Ramos (cell line): ENCODE data around the gene SSNA1.

Experiments
- in situ Hi-C: fragments of 300-500 bp; cut with MboI; formaldehyde crosslinking; loops from one replicate; pipeline ENCODE4 v1.14.3; 2022; ENCODE audit warnings: low sequenced_read_pairs; ENCODE audit not compliant: unreplicated experiment

SSNA1 gene

DNA sequence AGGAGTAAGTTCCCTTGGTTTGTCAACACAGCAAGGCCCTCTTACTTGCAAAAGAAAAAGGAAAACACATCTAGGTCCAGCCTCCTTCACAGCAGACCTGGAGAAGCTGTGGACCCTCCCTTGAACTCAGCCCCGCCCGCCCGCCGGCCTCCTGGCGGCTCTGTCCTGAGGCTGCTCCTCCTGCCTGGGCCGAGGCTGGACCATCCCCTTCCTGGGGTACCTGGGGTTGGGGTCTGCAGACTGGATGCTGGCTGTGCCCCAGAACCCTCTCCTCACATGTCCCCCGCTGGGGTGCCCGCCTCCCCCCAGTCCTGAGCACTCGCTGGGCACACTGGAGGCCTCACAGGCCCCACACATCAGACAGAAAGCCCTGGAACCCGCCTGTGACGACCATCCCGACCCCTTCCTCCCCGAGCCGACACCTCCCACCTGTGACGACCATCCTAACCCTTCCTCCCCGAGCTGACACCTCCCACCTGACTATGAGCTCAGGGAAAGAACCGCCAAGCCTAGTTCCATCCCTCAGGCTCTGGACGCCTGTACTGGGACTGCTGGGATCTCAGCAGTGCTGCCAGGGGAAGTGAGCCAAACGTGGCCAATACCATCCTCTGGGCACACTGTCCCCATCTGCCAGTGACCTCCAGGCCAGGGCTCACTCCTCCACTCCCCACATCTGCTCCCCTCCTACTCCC lies 9.4 kb upstream of the SSNA1 start:
- in situ Hi-C loops, result no loop called here

GRCh38 chr9:137179761-137180160 lies 8.7 kb upstream of the SSNA1 start:
- in situ Hi-C loops, result no loop called here

DNA sequence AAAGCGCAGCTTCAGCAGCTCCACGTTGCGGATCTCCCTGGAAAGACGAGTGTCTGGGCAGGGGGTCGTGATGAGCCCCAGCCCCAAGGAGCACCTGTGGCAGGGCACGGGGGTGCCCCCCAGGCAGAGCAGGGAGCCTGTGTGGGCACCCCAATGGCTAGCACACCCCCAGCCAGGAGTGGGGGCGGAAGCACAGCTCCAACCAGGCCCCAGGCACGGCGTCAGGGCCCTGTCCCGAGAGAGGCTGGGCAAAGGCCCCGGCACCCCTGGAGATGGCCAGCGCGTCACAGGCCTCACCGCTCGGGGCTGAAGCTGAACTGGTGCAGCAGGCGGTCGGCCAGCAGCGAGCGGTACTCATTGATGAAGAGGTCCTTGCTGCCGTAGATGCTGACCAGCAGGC lies 8.0 kb upstream of the SSNA1 start:
- in situ Hi-C loops, result no loop called here

DNA sequence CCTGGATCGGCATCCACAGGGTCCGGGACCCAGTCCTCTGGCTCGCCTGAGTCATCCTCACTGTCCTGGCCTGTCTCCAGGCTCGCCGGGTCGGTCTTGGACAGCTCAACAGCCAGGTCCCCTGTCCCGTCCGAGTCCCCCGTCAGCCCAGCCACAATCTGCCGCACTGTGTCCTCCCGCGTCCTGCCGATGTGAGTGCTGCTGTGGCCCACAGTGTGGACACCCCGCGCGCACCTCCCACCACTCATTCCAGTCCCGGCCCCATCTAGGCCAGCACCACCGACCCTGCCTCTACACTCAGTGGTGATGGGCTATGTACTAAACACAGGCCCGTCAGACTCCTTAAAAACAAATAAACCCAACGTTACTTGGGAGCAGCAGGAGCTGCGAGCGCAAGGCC lies 6.8 kb upstream of the SSNA1 start:
- in situ Hi-C loops, result no loop called here

- in situ Hi-C loops, result no loop called here
These were observed 5.6 kb upstream of the SSNA1 start for GRCh38 chr9:137182836-137183235.

GRCh38 chr9:137183980-137184595 lies 4.4 kb upstream of the SSNA1 start:
- in situ Hi-C loops, result no loop called here

DNA sequence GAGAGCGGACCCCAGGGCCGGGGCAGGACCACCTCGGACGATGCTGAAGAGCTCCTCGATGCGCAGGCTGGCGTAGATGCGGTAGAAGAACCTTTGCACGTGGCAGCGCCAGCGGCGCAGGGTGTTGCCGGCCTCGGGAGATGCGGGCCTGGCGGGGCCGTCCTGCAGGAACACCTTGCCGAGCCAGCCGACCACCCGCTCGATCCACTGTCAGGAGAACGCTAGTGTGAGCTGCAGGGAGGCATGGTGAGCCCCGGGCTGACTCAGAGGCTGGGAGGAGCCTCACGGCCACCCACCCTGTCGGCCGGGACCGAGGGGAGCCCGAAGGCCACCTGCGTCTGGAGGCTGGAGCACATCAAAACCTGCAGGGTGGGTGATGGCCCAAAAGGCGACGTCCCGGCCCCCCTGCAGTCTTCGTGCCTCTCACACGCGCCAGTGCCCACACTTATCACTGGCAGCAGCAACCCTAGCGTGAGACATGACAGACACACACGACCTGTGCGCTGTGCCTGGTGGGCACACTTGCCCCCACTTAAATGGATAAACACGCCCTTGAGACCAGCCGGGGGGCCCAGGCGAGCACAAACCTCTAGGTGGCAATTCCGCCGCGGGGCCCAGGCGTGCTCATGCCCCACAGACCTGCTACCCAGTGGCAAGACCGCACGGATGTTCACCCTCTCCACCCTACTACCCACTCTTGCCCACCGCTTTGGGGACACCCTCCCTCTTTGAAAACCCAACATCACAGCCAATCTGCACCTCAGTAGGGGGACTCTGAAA lies 3.4 kb upstream of the SSNA1 start:
- in situ Hi-C loops, result no loop called here

GRCh38 chr9:137185921-137186320 lies 2.6 kb upstream of the SSNA1 start:
- in situ Hi-C loops, result no loop called here

- in situ Hi-C loops, result no loop called here
These were observed 2.1 kb upstream of the SSNA1 start for GRCh38 chr9:137186385-137186784.

DNA sequence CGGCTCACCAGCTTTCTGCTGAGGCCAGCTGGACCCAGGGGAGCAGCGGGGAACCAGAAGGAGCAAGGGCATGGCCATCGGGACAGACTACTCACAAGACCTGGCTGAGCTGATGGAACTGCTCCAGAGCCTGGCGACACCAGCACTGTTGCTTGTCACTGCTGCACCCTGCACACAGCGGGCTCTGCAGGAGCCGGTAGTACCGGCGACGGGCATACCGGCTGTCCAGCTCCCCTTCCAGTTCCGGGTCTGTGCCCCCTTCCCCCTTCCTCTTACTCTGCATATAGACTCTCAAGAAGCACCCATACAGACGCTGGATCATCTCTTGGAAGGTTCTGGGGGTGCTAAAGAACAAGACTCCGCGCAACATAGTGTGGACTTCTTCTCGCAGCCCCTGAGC lies 1.1 kb upstream of the SSNA1 start:
- in situ Hi-C loops, result no loop called here

DNA sequence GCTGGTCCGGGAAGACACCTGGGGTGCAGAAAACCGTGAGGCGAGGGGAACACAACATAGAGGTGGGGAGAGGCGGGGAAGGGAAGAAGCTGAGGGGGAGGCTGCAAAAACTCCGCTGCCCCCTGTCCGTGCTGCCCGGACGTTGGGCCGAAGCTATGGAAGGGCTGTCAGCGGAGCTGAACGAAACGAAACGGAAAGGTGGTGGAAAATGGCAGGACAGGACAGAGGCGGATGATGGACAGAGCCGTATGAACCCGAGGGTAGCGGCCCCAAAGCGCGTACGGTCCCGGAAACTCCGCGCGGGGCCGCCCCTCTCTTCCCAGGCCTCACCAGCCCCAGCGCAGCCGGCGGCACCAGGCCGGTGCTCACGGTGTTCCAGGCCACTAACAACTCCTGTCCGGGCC lies 388 bp upstream of the SSNA1 start:
- in situ Hi-C loops, result no loop called here

DNA sequence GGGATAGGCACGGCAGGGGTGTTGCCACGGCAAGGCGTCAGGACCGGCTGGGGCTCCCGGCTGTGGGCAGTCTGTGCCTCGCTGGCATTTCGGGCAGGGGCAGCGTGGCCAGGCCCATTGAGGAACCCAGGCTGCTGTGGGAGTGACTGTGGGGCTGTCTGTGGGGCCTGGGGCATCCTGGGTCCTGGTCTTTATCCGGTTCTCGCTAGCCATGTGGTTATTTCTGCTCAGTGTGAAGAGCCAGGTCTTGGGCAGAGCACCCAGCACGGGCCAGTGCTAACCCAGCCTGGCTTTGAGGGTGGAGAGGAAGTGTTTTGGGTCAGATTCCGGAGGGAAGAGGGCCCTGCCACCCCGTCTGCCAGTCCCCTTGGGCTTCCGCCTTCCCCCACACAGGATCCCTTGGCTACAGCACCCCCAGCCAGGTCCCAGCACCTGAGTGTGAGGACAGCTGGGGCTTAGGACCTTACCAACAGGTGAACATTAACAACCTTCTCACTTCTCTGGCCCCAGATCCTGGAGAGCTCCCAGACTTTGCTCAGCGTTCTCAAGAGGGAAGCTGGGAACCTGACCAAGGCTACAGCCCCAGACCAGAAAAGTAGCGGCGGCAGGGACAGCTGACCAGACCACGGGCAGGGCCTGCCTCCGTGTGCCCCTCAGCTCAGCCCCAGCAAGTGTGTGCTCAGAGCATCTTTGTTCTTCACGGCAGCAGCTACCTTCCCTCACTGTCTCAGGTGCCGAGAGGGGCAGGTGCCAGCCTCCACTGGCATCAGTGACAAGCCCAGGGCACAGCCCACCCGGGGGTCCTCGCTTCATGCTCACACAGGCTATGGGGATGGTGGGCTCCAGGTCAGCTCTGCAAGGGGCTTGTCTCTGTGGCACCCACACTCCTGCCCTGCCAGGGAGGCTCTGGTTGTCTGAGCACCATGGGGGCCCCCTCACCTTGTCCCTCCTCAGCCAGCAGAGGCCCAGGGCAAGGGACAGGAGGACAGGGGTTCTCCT lies 1.1 kb downstream of the SSNA1 start:
- in situ Hi-C loops, result no loop called here

- in situ Hi-C loops, result no loop called here
These were observed 1.9 kb downstream of the SSNA1 start for GRCh38 chr9:137190315-137190856.

DNA sequence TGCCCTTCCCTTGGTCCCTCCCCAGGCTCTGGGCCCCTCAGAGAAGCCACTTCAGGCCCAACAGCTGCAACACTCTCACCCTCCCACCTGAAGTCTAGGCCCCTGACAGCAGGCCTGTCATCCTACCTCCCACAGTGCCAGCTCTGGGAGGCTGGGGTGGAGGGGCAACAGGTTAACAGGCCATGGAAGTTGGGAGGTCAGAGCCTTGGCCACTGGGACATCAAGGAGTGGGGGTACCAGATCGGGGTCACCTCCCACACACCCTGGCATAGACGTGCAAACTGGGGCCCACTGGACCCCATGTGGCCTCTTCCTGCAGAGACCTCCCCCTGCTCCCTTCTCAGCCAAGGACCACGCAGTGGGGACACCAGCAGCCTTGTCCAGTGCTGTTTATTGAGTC lies 2.8 kb downstream of the SSNA1 start:
- in situ Hi-C loops, result no loop called here

DNA sequence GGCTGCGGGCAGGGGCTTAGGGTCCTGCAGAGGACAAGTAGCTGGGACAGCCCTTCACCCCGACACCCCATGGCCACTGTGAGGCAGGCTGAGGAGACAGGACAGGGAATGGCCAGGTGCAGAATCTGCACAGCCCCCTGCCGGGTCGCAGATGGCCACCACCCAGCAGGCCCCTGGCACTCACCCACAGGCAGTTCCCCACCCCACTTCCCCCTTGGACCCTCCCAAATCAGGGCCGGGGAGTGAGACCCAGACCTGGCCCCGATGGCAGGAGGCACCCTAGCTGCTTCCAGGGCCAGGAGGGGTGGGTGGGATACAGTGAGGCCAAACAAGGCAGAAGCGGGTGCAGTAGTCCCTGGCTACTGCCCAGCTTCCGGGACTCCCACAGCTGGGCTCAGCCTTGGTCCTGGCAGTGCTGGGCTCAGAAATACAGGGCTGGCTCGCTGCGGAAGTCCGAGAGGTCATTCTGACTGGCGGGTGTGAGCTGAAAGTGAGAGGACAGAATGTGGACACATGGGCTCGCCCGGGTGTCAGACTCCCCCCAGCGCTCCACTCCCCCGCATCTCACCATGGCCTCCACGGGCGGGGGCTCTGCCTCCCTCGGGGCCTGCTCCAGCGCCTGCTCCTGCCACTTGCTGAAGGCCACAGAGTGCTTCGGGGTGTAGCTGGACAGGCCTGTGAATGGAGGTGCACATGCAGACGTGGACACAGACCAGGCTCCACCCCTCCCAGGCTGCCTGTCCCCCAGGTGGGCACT lies 3.4 kb downstream of the SSNA1 start:
- in situ Hi-C loops, result no loop called here

DNA sequence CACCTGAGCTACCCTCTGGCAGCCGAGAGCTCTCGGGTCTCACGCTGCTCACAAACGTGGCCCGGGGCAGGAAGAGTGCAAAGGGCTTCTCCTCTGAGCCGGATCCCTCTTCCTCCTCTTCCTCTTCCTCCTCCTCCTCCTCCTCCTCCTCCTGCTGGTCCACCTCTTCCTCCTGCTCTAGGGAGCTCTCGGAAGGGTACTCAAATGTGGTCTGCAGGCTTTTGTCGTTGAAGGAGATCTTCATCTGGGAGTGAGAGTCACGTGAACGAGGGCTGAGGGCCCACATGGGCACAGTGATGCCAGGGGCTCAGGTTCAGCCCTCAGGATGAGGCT lies 3.9 kb downstream of the SSNA1 start:
- in situ Hi-C loops, result no loop called here

DNA sequence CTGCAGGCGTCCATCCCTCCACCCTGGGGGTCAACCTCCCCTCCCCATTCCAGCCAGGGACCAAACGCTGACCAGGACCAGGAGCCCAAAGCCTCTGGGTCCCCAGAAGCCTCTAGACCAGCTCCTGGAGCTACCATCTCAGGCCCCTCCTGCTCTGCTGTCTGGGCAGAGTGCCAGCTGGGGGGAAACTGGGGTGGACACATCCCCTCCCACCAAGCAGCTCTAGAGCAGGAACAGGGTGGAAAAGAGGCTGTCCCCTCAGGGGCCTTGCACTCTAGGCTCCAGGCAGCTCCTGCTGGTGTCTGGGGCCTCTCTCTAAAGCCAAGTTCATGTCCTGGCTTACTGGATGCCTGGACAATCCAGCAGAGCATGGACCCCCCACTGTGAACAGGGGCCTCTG lies 4.4 kb downstream of the SSNA1 start:
- in situ Hi-C loops, result no loop called here

GRCh38 chr9:137193771-137194170 lies 5.3 kb downstream of the SSNA1 start:
- in situ Hi-C loops, result no loop called here

DNA sequence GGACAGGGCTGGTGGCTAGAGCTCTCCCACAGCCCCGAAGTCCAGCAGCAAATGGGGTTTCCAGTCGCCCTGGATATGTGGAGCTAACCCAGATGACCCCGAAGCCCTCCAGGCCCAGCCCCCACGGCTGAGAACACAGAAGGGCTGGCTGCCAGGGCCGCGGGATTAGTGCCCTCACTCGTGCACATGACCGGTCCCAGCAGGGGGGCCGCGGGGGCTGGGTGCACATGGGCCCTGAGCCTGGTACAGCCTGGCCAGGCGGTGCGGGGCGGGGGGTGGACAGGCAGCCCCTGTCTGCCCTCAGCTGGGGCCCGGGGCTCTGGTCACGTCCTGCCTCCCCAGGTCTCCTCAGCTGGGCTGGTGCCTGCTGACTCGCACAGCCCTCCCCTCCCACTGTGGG lies 5.9 kb downstream of the SSNA1 start:
- in situ Hi-C loops, result no loop called here

- in situ Hi-C loops, result no loop called here
These were observed 6.4 kb downstream of the SSNA1 start for GRCh38 chr9:137194909-137195308.
